GM18499 (cell line): Measurements from ENCODE around the gene KDM8.
A peak's percentile ranks its signal among the peaks of the same experiment; 100 is the strongest.
"Not testable (repeated sequence)": the region's sequence is repeated elsewhere in the genome, so short reads cannot be mapped to it uniquely, and the experiment has no call there.

Experiments used
- ATAC-seq: cut with Tn5 transposase; IDR thresholded peaks from one replicate; pipeline ENCODE4 v1.9.1; 2021; ENCODE audit warnings: moderate number of reproducible peaks; ENCODE audit not compliant: insufficient read depth, unreplicated experiment

Gene KDM8

GRCh38 chr16:27240948-27241531 is 37.7 kb downstream of the KDM8 start:
- no peak for ATAC-seq

GRCh38 chr16:27241658-27242057 is 38.3 kb downstream of the KDM8 start:
- no peak for ATAC-seq

DNA sequence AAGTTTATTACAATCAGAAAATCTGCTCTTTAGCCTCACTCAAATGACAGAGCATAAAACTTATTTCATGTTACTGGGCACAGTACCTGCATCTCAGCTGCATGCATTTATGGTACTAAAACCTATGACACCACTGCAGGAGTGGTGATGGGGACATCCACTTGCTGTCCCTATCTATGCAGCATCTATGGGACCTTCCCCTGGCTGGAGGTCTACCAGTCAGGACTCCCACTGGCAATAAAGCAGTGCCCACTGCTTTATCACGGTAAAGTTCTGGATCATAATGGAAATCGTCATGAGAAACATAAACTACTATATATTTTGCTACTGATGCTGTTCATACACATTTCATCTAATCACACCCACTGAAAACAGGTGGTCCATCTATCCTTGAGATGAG is 39.1 kb downstream of the KDM8 start:
- ATAC-seq = no peak

- ATAC-seq = no peak
Observed at GRCh38 chr16:27242868-27243590, 39.7 kb downstream of the KDM8 start.

DNA sequence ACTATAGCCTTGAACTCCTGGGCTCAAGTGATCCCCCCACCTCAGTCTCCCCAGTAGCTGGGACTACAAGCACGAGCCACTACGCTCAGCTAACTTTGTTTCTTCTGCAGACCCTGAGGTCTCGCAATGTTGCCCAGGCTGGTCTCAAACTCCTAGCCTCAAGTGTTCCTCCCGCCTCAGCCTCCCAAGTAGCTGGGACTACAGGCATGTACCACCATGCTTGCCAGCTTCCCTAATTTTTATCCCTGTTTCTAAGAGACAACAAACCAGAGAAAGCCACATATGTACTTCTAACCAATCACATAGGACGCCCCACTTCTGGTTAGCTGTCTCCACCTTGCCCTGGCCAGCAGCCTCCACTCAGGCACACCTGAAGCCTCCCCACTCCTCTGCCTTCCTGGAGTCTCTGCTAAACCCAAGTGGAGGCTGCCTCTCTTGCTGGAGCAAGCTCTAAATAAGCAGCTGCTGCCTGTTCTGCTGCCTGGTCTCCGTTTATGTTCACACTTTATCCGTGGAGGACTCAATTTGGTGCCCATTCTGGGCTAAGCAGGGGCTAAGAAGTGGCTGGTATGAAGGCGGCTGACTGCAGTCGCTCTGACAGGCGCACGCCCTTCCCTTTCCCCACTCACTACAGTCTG is 40.5 kb downstream of the KDM8 start:
- no peak for ATAC-seq

DNA sequence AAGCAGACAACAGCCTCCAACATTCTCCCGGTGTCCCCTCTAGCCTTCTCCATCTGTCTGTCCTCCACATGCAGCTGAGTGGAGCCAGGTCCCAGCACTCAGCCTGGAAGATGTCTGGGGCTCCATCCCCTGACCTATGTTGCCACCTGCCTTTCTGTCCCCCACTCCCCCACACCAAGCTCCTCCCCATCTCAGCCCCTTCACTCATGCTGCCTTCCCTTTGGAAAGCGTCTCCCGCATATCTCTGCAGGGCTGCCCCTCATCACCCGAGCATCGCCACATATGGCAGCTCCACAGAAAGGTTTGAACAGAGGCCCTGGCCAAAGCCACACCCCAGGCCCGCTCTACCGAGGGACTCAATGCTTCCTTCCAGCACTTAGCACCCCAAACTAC is 41.0 kb downstream of the KDM8 start:
- no peak for ATAC-seq

DNA sequence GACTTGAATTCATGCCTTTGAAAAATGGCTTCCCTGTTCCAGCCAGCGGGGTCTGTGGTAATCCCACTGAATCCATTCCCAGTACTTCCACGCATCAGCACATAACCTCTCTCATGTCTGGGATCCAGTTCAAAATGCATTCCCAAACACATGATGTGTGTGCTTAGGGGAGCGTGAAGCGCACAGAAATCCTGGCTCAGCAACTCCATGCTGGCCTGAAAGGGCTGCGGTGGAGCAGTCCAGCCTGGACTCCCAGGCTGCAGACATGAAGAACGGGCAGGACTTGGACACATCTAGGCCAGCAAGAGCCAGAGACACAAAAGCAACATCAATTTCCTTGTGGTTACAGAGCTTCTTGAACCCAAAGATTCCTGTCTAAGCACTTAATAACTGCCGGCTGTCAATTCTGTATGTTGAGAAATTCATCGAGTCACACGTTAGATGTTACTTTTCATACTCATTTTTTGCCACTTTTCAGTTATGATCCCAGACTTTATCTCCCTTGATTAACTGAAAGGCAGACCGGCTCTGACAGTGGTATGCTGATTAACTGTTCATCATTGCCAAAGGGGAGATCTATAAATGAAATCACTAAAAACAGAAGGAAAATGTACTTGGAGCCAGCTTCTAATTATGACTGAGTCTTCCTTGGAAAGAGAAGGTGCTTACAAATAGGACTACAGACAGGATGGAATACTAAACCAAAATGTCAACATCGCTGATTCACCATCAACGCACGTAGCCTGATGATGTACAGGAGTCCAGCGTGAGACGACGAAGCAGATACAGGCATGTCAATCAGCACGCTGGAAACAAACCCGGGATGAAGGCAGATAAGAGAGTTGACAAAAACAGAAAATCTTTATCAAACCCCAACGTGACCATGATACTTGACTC is 42.2 kb downstream of the KDM8 start:
- ATAC-seq = no peak

DNA sequence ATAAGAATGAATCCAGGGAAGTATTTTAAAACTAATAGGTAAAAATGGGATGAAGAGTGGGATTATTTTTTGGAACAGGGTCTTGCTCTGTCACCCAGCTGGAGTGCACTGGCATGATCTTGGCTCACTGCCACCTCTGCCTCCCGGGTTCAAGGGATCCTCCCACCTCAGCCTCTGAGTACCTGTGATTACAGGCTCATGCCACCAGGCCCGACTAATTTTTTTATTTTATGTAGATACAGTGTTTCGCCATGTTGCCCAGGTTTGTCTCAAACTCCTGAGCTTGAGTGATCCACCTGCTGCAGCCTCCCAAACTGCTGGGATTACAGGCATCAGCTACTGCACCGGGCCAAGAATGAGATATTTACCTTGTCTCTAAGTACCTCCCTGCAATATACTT is 43.1 kb downstream of the KDM8 start:
- ATAC-seq = no peak

DNA sequence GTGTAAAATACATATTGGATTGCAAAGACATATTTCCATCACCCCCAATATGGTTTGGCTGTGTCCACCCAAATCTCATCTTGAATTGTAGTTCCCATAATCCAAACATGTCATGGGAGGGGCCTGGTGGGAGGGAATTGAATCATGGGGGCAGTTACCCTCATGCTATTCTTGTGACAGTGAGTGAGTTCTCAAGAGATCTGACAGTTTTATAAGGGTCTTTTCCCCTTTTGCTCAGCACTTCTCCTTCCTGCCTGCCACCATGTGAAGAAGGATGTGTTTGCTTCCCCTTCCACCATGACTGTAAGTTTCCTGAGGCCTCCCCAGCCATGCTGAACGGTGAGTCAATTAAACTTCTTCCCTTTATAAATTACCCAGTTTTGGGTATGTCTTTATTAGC is 43.8 kb downstream of the KDM8 start:
- ATAC-seq = not testable (repeated sequence)

DNA sequence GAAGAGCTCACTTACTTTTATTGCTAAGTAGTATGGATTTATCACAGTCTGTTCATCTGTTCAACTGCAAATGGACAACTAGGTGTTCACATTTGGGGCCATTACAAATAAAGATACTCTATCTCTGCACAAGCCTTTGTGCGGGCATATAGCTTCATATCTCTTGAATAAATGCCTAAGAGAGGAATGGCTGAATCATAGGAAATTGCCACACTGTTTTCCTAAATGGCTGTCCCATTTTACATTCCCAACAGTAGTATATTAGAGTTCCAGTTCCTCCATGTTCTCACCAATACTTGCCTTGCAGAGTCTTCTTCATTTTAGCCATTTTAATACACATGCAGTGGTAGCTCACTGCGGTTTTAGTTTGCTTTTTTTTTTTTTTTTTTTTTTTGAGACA is 44.7 kb downstream of the KDM8 start:
- ATAC-seq = no peak

DNA sequence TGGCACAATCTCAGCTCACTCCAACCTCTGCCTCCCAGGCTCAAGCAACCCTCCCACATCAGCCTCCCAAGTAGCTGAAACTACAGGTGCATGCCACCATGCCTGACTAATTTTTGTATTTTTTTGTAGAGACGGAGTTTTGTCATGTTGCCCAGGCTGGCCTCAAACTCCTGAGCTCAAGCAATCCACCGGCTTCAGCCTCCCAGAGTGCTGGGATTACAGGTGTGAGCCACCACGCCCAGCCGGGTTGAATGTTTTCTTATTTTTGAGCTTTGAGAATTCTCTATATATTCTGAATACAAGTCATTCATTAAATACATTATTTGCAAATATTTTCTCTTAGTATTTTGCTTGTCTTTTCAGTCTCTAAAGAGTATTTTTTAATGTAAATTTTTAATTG is 45.6 kb downstream of the KDM8 start:
- not testable (repeated sequence) for ATAC-seq

- no peak for ATAC-seq
Observed at GRCh38 chr16:27251541-27252205, 48.3 kb downstream of the KDM8 start.

- no peak for ATAC-seq
Observed at GRCh38 chr16:27252206-27252585, 48.9 kb downstream of the KDM8 start.

GRCh38 chr16:27253526-27253930 is 50.2 kb downstream of the KDM8 start:
- ATAC-seq = no peak

DNA sequence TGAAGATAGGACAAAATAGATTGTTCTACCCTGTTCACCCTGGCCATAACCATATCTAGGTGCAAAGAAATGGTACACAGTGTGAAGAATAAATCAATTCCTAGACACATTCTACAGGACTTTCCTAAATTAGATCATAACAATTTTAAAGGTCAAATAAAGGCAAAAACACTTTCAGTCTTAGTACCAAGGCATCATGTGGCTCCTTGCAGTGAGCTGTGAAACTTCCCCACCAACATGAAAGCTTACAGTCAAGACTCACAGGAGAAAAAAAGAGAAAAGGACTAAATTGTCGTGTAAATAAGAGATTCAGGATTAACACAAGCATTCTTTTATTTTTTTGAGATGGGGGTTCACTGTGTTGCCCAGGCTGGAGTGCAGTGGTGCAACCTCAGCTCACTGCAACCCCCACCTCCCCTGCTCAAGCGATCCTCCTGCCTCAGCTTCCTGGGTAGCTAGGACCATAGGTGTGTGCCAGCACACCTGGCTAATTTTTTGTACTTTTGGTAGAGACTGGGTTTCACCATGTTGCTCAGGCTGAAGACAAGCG is 51.0 kb downstream of the KDM8 start:
- peak; percentile 69 for ATAC-seq

DNA sequence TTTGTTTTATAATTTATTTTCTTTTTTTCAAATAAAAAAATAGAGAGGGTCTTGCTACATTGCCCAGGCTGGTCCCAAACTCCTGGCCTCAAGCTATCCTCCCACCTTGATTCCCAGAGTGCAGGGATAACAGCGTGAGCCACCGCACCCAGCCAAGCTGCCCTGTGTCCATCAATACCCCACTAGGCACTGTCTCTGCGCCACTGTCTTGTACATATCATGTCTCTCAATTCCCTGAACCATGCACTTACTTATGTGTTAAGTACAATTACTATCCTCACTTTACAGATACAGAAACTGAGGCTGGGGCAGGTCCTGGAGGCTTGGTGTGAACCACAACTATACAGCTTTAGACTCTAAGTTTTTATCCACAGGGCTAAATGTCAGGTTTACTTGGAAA is 53.5 kb downstream of the KDM8 start:
- no peak for ATAC-seq

DNA sequence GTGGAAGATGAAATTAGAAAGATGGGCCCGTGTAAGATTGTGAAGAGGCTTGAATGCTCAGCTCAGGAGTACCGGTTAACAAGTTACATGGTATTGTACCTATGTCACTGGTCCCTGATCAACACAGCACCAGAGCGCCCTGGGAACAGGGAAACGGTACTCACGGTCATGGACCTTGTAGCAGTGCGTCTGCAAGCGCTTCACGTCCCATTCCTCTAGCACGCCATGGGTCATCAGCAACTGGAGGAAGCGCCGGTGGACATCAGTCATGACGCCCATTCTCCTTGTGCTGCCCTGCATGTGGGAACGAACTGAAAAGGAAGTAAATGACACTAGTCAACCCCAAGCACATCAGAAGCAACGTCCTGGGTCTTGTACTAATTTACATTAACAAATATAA is 53.9 kb downstream of the KDM8 start:
- no peak for ATAC-seq

DNA sequence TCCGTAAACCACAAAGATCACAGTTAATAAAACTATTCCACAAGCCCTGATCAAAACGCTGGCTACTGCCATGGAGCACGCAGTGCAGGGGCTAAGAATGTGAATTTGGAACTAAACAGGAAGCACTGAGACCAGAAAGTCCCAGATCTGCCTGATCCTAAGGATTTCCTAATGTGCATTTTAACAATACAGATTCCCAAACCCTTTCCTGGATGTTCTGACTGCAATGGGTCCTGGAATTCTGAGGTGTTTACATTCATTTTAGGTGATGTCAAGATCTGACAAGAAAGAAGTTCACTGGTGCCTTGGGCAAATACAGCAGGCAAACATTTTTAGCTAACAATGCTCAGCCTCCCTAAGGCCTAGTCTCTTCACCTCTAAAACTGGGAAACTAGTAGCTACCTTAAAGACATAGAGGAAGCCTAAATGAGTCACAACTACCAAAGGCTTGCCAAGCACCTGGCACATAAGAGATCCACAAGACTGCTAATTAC is 55.0 kb downstream of the KDM8 start:
- no peak for ATAC-seq

GRCh38 chr16:27259710-27260109 is 56.4 kb downstream of the KDM8 start:
- no peak for ATAC-seq

DNA sequence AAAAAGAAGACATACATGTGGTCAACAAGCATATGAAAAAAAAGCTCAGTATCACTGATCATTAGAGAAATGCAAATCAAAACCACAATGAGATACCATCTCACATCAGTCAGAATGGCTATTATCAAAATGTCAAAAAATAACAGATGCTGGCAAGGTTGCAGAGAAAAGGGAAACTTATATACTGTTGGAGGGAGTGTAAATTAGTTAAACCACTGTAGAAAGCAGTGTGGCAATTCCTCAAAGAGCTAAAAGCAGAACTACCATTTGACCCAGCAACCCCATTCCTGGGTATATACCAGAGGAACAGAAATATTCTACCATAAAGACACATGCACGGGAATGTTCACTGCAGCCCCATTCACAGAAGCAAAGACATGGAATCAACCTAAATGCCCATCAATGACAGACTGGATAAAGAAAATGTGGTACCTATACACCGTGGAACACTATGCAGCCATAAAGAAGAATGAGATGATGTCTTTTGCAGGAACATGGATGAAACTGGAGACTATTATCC is 59.6 kb downstream of the KDM8 start:
- not testable (repeated sequence) for ATAC-seq
